HEK293 (cell line): Measurements from ENCODE around the gene POSTN.

Experiments used
- ATF2 ChIP-seq: fragments of 450-650 bp; formaldehyde crosslinking; IDR thresholded peaks from 2 replicates; pipeline ENCODE4 v1.5.1; 2016; ENCODE audit warnings: missing biosample characterization, missing genetic modification characterization, low read depth
- BCL11A ChIP-seq: fragments of 450-650 bp; formaldehyde crosslinking; IDR thresholded peaks from 2 replicates; pipeline ENCODE4 v1.5.1; 2016; ENCODE audit warnings: low read depth, missing biosample characterization, missing genetic modification characterization
- CTCF ChIP-seq: fragments of 450-650 bp; formaldehyde crosslinking; IDR thresholded peaks from 2 replicates; pipeline ENCODE4 v1.5.1; 2016; ENCODE audit warnings: missing biosample characterization, missing genetic modification characterization
- FEZF1 ChIP-seq: fragments of 450-650 bp; formaldehyde crosslinking; IDR thresholded peaks from 2 replicates; pipeline ENCODE4 v1.5.1; 2016; ENCODE audit warnings: missing biosample characterization, missing genetic modification characterization
- GFI1B ChIP-seq: fragments of 450-650 bp; formaldehyde crosslinking; IDR thresholded peaks from 2 replicates; pipeline ENCODE4 v1.5.1; 2016; ENCODE audit warnings: missing biosample characterization, missing genetic modification characterization
- PATZ1 ChIP-seq: fragments of 450-650 bp; formaldehyde crosslinking; IDR thresholded peaks from 2 replicates; pipeline ENCODE4 v1.5.1; 2016; ENCODE audit warnings: missing biosample characterization, missing genetic modification characterization
- ZFP69B ChIP-seq: fragments of 450-650 bp; formaldehyde crosslinking; IDR thresholded peaks from 2 replicates; pipeline ENCODE4 v1.5.1; 2016; ENCODE audit warnings: missing biosample characterization, missing genetic modification characterization
- ZNF138 ChIP-seq: fragments of 450-650 bp; formaldehyde crosslinking; IDR thresholded peaks from 2 replicates; pipeline ENCODE4 v1.5.1; 2016; ENCODE audit warnings: missing biosample characterization, missing genetic modification characterization, borderline replicate concordance
- ZNF148 ChIP-seq: fragments of 450-650 bp; formaldehyde crosslinking; IDR thresholded peaks from 2 replicates; pipeline ENCODE4 v1.5.0; 2017; ENCODE audit warnings: missing biosample characterization, missing genetic modification characterization, borderline replicate concordance
- ZNF366 ChIP-seq: fragments of 450-650 bp; formaldehyde crosslinking; conservative IDR thresholded peaks from 2 replicates; pipeline ENCODE4 v1.5.1; 2016; ENCODE audit warnings: missing biosample characterization, missing genetic modification characterization
- ZNF560 ChIP-seq: fragments of 450-650 bp; formaldehyde crosslinking; IDR thresholded peaks from 2 replicates; pipeline ENCODE4 v1.5.1; 2017; ENCODE audit warnings: missing biosample characterization, missing genetic modification characterization, borderline replicate concordance

GRCh38 chr13:37565425-37565824 is 33.1 kb downstream of the POSTN start:
- TF ChIP-seq PATZ1 (tag by site-specific recombination) (no peak), ZNF366 (tag by site-specific recombination) (no peak), ZFP69B (tag by site-specific recombination) (no peak), CTCF (tag by site-specific recombination) (no peak), ZNF138 (tag by site-specific recombination) (no peak), ZNF560 (no peak), GFI1B (tag by site-specific recombination) (no peak), FEZF1 (tag by site-specific recombination) (no peak), ATF2 (tag by site-specific recombination) (no peak), BCL11A (tag by site-specific recombination) (no peak), ZNF148 (tag by site-specific recombination) (no peak)
